DND-41 (cell line): Measurements from ENCODE around the gene INHBA.

Source experiments
- EZH2 ChIP-seq: IDR thresholded peaks from 3 replicates; pipeline ENCODE4 v1.6.1; 2012; ENCODE audit warnings: borderline replicate concordance, low read depth, mild to moderate bottlenecking, moderate library complexity, low read length, inconsistent platforms; ENCODE audit not compliant: severe bottlenecking
- TF ChIP-seq, protein P1 (sequence below): IDR thresholded peaks from 2 replicates; pipeline ENCODE4 v1.5.1; 2012; ENCODE audit warnings: borderline replicate concordance, low read length, moderate library complexity, mild to moderate bottlenecking; ENCODE audit not compliant: poor library complexity, severe bottlenecking; ENCODE audit errors: extremely low read depth

DNA sequence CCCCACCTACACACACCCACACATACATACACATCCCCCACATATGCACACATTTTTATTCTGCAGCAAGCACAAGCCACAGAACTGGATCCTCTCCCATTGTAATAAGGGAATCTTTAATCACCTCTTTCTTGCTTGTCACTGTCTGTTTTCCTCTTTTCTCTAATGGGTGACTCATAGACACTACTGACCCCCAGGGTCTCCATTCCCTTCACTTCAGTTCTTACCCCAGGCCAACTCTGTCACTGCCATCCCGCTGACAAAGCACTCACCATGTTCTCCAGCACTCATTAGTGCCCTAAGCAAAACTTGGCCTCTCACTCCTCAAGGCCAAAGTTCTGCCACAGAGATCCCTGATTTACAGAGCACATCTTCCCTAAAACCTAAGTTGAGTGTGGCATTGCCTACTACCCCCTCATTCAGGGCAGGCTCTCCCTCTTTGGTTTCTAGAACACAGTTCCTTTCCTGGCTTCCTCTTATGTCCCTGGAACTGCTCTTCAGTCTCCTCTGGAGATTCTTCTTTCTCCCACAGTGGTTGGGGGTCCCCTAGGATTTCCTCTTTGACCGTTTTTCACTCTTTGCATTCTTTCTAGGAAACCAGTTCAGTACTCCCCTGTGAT, 39.6 kb upstream of the INHBA start:
- TF ChIP-seq, protein P1, sequence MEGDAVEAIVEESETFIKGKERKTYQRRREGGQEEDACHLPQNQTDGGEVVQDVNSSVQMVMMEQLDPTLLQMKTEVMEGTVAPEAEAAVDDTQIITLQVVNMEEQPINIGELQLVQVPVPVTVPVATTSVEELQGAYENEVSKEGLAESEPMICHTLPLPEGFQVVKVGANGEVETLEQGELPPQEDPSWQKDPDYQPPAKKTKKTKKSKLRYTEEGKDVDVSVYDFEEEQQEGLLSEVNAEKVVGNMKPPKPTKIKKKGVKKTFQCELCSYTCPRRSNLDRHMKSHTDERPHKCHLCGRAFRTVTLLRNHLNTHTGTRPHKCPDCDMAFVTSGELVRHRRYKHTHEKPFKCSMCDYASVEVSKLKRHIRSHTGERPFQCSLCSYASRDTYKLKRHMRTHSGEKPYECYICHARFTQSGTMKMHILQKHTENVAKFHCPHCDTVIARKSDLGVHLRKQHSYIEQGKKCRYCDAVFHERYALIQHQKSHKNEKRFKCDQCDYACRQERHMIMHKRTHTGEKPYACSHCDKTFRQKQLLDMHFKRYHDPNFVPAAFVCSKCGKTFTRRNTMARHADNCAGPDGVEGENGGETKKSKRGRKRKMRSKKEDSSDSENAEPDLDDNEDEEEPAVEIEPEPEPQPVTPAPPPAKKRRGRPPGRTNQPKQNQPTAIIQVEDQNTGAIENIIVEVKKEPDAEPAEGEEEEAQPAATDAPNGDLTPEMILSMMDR = no peak
- no peak for TF ChIP-seq EZH2
